Coronary artery (tissue), 2 donors: ENCODE results near the gene STX4.

Source experiments
- DNase-seq: peaks from one replicate; pipeline ENCODE4 v3.0.0-alpha.2; 2017; ENCODE audit warnings: low spot score
- H3K27ac ChIP-seq, 2 donors: fragments of 200-600 bp; sonication (generic); one replicate each; pipeline ENCODE4 v1.5.1; 2016 to 2019
- H3K4me3 ChIP-seq: fragments of 200-600 bp; sonication (generic); 2 replicates; pipeline ENCODE4 v1.5.1; 2016; ENCODE audit warnings: mild to moderate bottlenecking, moderate library complexity
- CTCF ChIP-seq: fragments of 200-600 bp; sonication (generic); IDR thresholded peaks from one replicate; pipeline ENCODE4 v1.5.1; 2019; ENCODE audit warnings: antibody characterized with exemption

The STX4 gene

GRCh38 chr16:31000671-31001382, 32.5 kb upstream of the STX4 start:
- no peak for TF ChIP-seq CTCF
- DNase-seq: no peak
- H3K27ac ChIP-seq: no peak overlapping the region
- no peak overlapping the region for H3K4me3 ChIP-seq

- DNase-seq: no peak
- Histone ChIP-seq H3K4me3 (no peak overlapping the region), H3K27ac (no peak overlapping the region)
Measured at GRCh38 chr16:31001507-31002249, 31.7 kb upstream of the STX4 start.

GRCh38 chr16:31002250-31002700, 31.1 kb upstream of the STX4 start:
- no peak for TF ChIP-seq CTCF
- no peak for DNase-seq
- no peak overlapping the region for H3K27ac ChIP-seq
- no peak overlapping the region for H3K4me3 ChIP-seq

More at GRCh38 chr16:31001507-31002249, 31.7 kb upstream of the STX4 start:
- no peak for TF ChIP-seq CTCF

- TF ChIP-seq CTCF: no peak
- no peak for DNase-seq
- no peak overlapping the region for H3K27ac ChIP-seq
- no peak overlapping the region for H3K4me3 ChIP-seq
Measured at GRCh38 chr16:31002862-31003341, 30.5 kb upstream of the STX4 start.

GRCh38 chr16:31003744-31004143, 29.6 kb upstream of the STX4 start:
- no peak for TF ChIP-seq CTCF
- no peak overlapping the region for H3K27ac ChIP-seq
- DNase-seq: no peak
- H3K4me3 ChIP-seq: no peak overlapping the region

GRCh38 chr16:31004658-31005057, 28.7 kb upstream of the STX4 start:
- no peak for TF ChIP-seq CTCF

More at GRCh38 chr16:31004658-31005057, 28.7 kb upstream of the STX4 start:
- H3K27ac ChIP-seq: no peak overlapping the region
- no peak overlapping the region for H3K4me3 ChIP-seq
- no peak for DNase-seq
